Activated CD4-positive, alpha-beta T cell treated with anti-CD3 and anti-CD28 coated beads, Interleukin-2, amount 50 U/mL, for 4 hours (primary cell): ENCODE results near the gene MRPS15.

ENCODE experiments used
- DNase-seq, 2 experiments: peaks; one replicate each; pipeline ENCODE4 v3.0.0-alpha.2; 2020

Gene MRPS15

GRCh38 chr1:36456391-36456928, 7.7 kb downstream of the MRPS15 start:
- no peak for DNase-seq

GRCh38 chr1:36455386-36455785, 8.8 kb downstream of the MRPS15 start:
- DNase-seq: no peak

- DNase-seq: no peak
Observed at GRCh38 chr1:36453600-36454388, 10.4 kb downstream of the MRPS15 start.

- DNase-seq: no peak
Observed at GRCh38 chr1:36453051-36453450, 11.1 kb downstream of the MRPS15 start.

- no peak for DNase-seq
Observed at GRCh38 chr1:36450919-36451305, 13.3 kb downstream of the MRPS15 start.

GRCh38 chr1:36450270-36450918, 13.8 kb downstream of the MRPS15 start, which contains the start of gene OSCP1:
TSS of gene OSCP1 (minus strand) at chr1:36450451. CDS start at chr1:36450369, 82 bp downstream.
- peak; percentile 75 to 76 for DNase-seq

GRCh38 chr1:36448530-36449056, 15.6 kb downstream of the MRPS15 start:
- no peak for DNase-seq

GRCh38 chr1:36447450-36447849, 16.7 kb downstream of the MRPS15 start:
- DNase-seq: no peak

GRCh38 chr1:36446746-36447145, 17.4 kb downstream of the MRPS15 start:
- DNase-seq: no peak

GRCh38 chr1:36446271-36446670, 17.9 kb downstream of the MRPS15 start:
- no peak for DNase-seq

GRCh38 chr1:36443297-36443696, 20.9 kb downstream of the MRPS15 start:
- DNase-seq: no peak

GRCh38 chr1:36442337-36442736, 21.8 kb downstream of the MRPS15 start:
- DNase-seq: no peak

GRCh38 chr1:36440646-36441045, 23.5 kb downstream of the MRPS15 start:
- no peak for DNase-seq

GRCh38 chr1:36440044-36440443, 24.1 kb downstream of the MRPS15 start:
- no peak for DNase-seq

- DNase-seq: no peak
Observed at GRCh38 chr1:36438715-36439114, 25.5 kb downstream of the MRPS15 start.

GRCh38 chr1:36436821-36437220, 27.4 kb downstream of the MRPS15 start:
- DNase-seq: no peak

GRCh38 chr1:36433102-36433501, 31.1 kb downstream of the MRPS15 start:
- DNase-seq: no peak

GRCh38 chr1:36432616-36433015, 31.6 kb downstream of the MRPS15 start:
- DNase-seq: no peak

- DNase-seq: no peak
Observed at GRCh38 chr1:36425791-36426190, 38.4 kb downstream of the MRPS15 start.

GRCh38 chr1:36421649-36422048, 42.5 kb downstream of the MRPS15 start:
- no peak for DNase-seq

- DNase-seq: peak; percentile 89 to 93
Observed at GRCh38 chr1:36420836-36421317, 43.3 kb downstream of the MRPS15 start.

- DNase-seq: no peak
Observed at GRCh38 chr1:36420409-36420808, 43.8 kb downstream of the MRPS15 start.

GRCh38 chr1:36419569-36419968, 44.6 kb downstream of the MRPS15 start:
- DNase-seq: no peak

GRCh38 chr1:36419140-36419539, 45.0 kb downstream of the MRPS15 start:
- no peak for DNase-seq
